Upper lobe of right lung (tissue), 1 donor: ENCODE measurements around the gene SPATA13. TPM values are rescaled to one million over a fixed set of nuclear protein-coding genes. Genes with fewer than 3 reads are reported as not detected.

Source experiments
- ATAC-seq: fragments of 200-7000 bp; cut with Tn5 transposase; one replicate; pipeline ENCODE4 v1.9.1; 2020; ENCODE audit warnings: mild to moderate bottlenecking, moderate library complexity
- DNase-seq: peaks from one replicate; pipeline ENCODE4 v3.0.0-alpha.2; 2020
- H3K27ac ChIP-seq: fragments of 200-600 bp; one replicate; pipeline ENCODE4 v1.8.0; 2022
- H3K27me3 ChIP-seq: fragments of 200-600 bp; one replicate; pipeline ENCODE4 v1.8.0; 2022; ENCODE audit warnings: mild to moderate bottlenecking
- H3K36me3 ChIP-seq: fragments of 200-600 bp; one replicate; pipeline ENCODE4 v1.8.0; 2022
- H3K4me1 ChIP-seq: fragments of 200-600 bp; one replicate; pipeline ENCODE4 v1.8.0; 2022
- H3K4me3 ChIP-seq: fragments of 200-600 bp; one replicate; pipeline ENCODE4 v1.8.0; 2022; ENCODE audit warnings: mild to moderate bottlenecking
- H3K9me3 ChIP-seq: fragments of 200-600 bp; one replicate; pipeline ENCODE4 v1.8.0; 2022
- intact Hi-C: fragments of 100-400 bp; cut with DNase I; formaldehyde crosslinking; loops from one replicate; pipeline ENCODE4 v1.11.0; 2022
- total RNA-seq: library from RNA; stranded (reverse); fragmentation: NEBNext Ultra II Directional; extraction: Animal tissue kit (Norgen Biotek cat#: 25700); gene quantifications from one replicate; pipeline ENCODE4 v1.2.1, GENCODE V29; 2021
- TF ChIP-seq, protein P1 (sequence below): fragments of 200-600 bp; IDR thresholded peaks from one replicate; pipeline ENCODE4 v1.8.0; 2022; ENCODE audit warnings: antibody characterized with exemption
- donor health status: DM: no; HTN: yes; CAD: no; lungs with severe emphysema.

The SPATA13 gene
- total RNA-seq, 1 donor from 2014 or later: 34.4 TPM

GRCh38 chr13:24265453-24265852, 104.9 kb downstream of the SPATA13 start:
- no peaks in the 10 kb centered on the region for H3K36me3 ChIP-seq
- TF ChIP-seq, protein P1, sequence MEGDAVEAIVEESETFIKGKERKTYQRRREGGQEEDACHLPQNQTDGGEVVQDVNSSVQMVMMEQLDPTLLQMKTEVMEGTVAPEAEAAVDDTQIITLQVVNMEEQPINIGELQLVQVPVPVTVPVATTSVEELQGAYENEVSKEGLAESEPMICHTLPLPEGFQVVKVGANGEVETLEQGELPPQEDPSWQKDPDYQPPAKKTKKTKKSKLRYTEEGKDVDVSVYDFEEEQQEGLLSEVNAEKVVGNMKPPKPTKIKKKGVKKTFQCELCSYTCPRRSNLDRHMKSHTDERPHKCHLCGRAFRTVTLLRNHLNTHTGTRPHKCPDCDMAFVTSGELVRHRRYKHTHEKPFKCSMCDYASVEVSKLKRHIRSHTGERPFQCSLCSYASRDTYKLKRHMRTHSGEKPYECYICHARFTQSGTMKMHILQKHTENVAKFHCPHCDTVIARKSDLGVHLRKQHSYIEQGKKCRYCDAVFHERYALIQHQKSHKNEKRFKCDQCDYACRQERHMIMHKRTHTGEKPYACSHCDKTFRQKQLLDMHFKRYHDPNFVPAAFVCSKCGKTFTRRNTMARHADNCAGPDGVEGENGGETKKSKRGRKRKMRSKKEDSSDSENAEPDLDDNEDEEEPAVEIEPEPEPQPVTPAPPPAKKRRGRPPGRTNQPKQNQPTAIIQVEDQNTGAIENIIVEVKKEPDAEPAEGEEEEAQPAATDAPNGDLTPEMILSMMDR: no peak
- intact Hi-C loops: no loop called here
- no peaks in the 10 kb centered on the region for H3K27me3 ChIP-seq
- ATAC-seq (no peak), DNase-seq (no peak)
- H3K27ac ChIP-seq: peak overlapping the region; percentile 34
- H3K4me3 ChIP-seq: no peak overlapping the region
- H3K4me1 ChIP-seq: peaks cover 49% of the 10 kb centered on the region
- H3K9me3 ChIP-seq: no peaks in the 10 kb centered on the region

DNA sequence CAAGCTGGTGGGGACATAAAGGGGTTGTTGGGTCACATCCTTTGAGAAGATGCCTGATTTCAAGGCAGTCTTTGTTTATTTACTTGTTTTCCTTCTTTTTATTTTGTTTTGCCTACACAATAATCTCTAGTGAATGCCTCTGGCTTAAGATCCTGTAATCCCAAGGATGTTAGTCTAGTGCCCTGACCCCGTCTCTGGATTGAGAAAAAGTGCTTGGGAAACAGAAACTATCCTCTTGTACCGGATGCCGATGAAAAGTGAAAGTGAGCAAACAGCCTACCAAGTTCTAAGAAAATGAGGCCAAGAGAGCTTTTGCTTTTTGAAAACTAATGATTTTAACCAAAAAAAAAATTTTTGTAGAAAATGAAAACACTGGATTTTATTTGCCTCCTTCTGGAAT, 106.8 kb downstream of the SPATA13 start:
- H3K36me3 ChIP-seq: no peaks in the 10 kb centered on the region
- intact Hi-C loops: no loop called here
- TF ChIP-seq, protein P1: no peak
- H3K27me3 ChIP-seq: no peaks in the 10 kb centered on the region
- no peak for DNase-seq
- ATAC-seq: no peak
- H3K9me3 ChIP-seq: no peaks in the 10 kb centered on the region
- peak overlapping the region; percentile 69 for H3K27ac ChIP-seq
- H3K4me1 ChIP-seq: peaks cover 53% of the 10 kb centered on the region
- peak overlapping the region; percentile 28 for H3K4me3 ChIP-seq

GRCh38 chr13:24267801-24268200, 107.3 kb downstream of the SPATA13 start:
- DNase-seq: no peak
- peak overlapping the region; percentile 69 for H3K27ac ChIP-seq
- TF ChIP-seq, protein P1: no peak
- H3K9me3 ChIP-seq: no peaks in the 10 kb centered on the region
- peaks cover 58% of the 10 kb centered on the region for H3K4me1 ChIP-seq
- H3K27me3 ChIP-seq: no peaks in the 10 kb centered on the region
- no peaks in the 10 kb centered on the region for H3K36me3 ChIP-seq
- ATAC-seq: no peak
- intact Hi-C loops: no loop called here
- peak overlapping the region; percentile 28 for H3K4me3 ChIP-seq

DNA sequence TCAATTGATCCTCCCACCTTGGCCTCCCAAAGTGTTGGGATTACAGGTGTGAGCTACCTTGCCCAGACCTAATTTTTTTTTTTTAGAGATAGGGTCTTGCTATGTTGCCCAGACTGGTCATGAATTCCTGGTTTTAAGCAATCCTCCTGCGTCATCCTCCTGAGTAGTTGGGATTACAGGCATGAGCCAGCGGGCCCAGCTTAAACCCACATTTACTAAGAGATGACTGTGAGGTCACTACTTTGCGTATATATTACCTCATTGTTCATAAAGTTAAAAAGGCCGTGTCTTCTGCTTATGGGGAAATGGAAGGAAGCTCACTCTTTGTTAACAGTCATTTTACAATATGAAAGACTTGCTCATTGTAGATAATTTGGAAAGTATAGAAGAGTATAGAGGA, 109.3 kb downstream of the SPATA13 start:
- Histone ChIP-seq H3K27me3 (no peaks in the 10 kb centered on the region), H3K4me1 (peaks cover 62% of the 10 kb centered on the region), H3K27ac (peak overlapping the region; percentile 94), H3K9me3 (no peaks in the 10 kb centered on the region), H3K4me3 (no peak overlapping the region), H3K36me3 (no peaks in the 10 kb centered on the region)
- no peak for ATAC-seq
- TF ChIP-seq, protein P1: no peak
- DNase-seq: no peak
- intact Hi-C loops: no loop called here

DNA sequence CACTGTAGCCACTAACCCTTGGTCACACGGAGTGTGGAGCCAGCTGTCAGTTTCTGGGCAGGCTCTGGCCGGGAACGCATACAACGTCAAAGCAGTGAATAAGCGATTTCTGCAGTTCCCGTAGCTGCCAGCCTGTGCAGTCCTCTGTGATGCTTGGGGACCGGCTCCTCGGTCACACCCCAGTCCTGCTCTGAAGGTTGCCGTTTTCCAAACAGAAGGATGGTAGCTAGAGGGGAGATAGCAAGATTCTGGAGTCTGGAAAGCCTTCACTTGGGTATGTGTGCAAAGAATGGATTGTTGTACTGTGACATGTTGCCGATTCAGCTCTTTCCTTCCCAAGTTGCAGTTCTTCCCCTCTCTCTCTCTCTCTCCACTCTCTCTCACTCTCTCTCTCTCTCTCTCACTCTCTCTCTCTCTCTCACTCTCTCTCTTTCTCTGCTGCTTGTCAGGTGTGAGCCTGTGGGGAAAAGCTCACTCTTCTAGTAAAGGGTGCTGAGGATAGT, 110.2 kb downstream of the SPATA13 start:
- intact Hi-C loops: no loop called here
- Histone ChIP-seq H3K4me1 (peaks cover 61% of the 10 kb centered on the region), H3K4me3 (peak overlapping the region; percentile 54), H3K9me3 (no peaks in the 10 kb centered on the region), H3K36me3 (no peaks in the 10 kb centered on the region), H3K27ac (peak overlapping the region; percentile 94), H3K27me3 (no peaks in the 10 kb centered on the region)
- ATAC-seq (peak; percentile 81), DNase-seq (peak; percentile 85)
- TF ChIP-seq, protein P1: no peak

- TF ChIP-seq, protein P1: no peak
- peak overlapping the region; percentile 54 for H3K4me3 ChIP-seq
Observed at GRCh38 chr13:24271231-24271600, 110.7 kb downstream of the SPATA13 start.

More at GRCh38 chr13:24271231-24271600, 110.7 kb downstream of the SPATA13 start:
- ATAC-seq: no peak
- H3K9me3 ChIP-seq: no peaks in the 10 kb centered on the region
- no peaks in the 10 kb centered on the region for H3K27me3 ChIP-seq
- peaks cover 61% of the 10 kb centered on the region for H3K4me1 ChIP-seq
- intact Hi-C loops: no loop called here
- peak overlapping the region; percentile 94 for H3K27ac ChIP-seq
- DNase-seq: no peak
- H3K36me3 ChIP-seq: no peaks in the 10 kb centered on the region
